Suprapubic skin (tissue), 4 donors: ENCODE measurements around the gene CHI3L1. TPM values are rescaled to one million over a fixed set of nuclear protein-coding genes. Genes with fewer than 3 reads are reported as not detected.

Experiments
- DNase-seq, 2 donors: peaks; one replicate each; pipeline ENCODE4 v3.0.0-alpha.2; 2019; ENCODE audit warnings: low spot score in 2 of 2
- H3K27ac ChIP-seq: fragments of 200-600 bp; sonication (generic); one replicate; pipeline ENCODE4 v1.5.1; 2019
- H3K27me3 ChIP-seq: fragments of 200-600 bp; sonication (generic); one replicate; pipeline ENCODE4 v1.5.1; 2019
- H3K36me3 ChIP-seq: fragments of 200-600 bp; sonication (generic); one replicate; pipeline ENCODE4 v1.5.1; 2019
- H3K4me1 ChIP-seq: fragments of 200-600 bp; sonication (generic); one replicate; pipeline ENCODE4 v1.5.1; 2019
- H3K4me3 ChIP-seq: fragments of 200-600 bp; sonication (generic); one replicate; pipeline ENCODE4 v1.5.1; 2019; ENCODE audit warnings: mild to moderate bottlenecking
- H3K9me3 ChIP-seq: fragments of 200-600 bp; sonication (generic); one replicate; pipeline ENCODE4 v1.5.1; 2019
- CTCF ChIP-seq, 2 donors: fragments of 200-600 bp in 1 of 2; fragments of 450-650 bp in 1 of 2; sonication (generic) in 1 of 2; IDR thresholded peaks; one replicate each; pipeline ENCODE4 v1.5.1; 2016 to 2019; ENCODE audit warnings: antibody characterized with exemption in 2 of 2, mild to moderate bottlenecking in 1 of 2, moderate library complexity in 1 of 2
- EP300 ChIP-seq: sonication (generic); formaldehyde crosslinking; IDR thresholded peaks from one replicate; pipeline ENCODE4 v1.6.1; 2017; ENCODE audit warnings: antibody characterized with exemption
- POLR2A ChIP-seq, 2 donors: fragments of 450-650 bp; IDR thresholded peaks; one replicate each; pipeline ENCODE4 v1.6.1; 2017; ENCODE audit warnings: antibody characterized with exemption in 2 of 2, mild to moderate bottlenecking in 2 of 2, moderate library complexity in 2 of 2
- POLR2AphosphoS5 ChIP-seq, 3 donors: sonication (generic); formaldehyde crosslinking; IDR thresholded peaks; one replicate each; pipeline ENCODE4 v1.6.1; 2017; ENCODE audit warnings: antibody characterized with exemption in 3 of 3
- WGBS: methylation state at CpG from one replicate; pipeline ENCODE4 v1.1.5; 2018; 5-methylcytosine and 5-hydroxymethylcytosine counted together
- total RNA-seq, 4 donors: library from RNA; depleted of rRNA; stranded (reverse); fragments of >200 nt; gene quantifications; one replicate each; pipeline ENCODE4 v1.1.0, GENCODE V29; 2016

CHI3L1 gene
- total RNA-seq, 4 donors from 2014 or later = 100 to 257 (median 128) TPM

GRCh38 chr1:203142684-203143408 lies 43.7 kb downstream of the CHI3L1 start:
- no peak overlapping the region for H3K27ac ChIP-seq
- TF ChIP-seq POLR2AphosphoS5 (IDR thresholded peaks at IDR 0.05) = no peak
- no peak for TF ChIP-seq POLR2A (IDR thresholded peaks at IDR 0.05)
- no peak for TF ChIP-seq CTCF (IDR thresholded peaks at IDR 0.05)
- TF ChIP-seq EP300 = no peak
- WGBS = 76% methylated on average over 5 of the region's 5 CpGs
- no peaks in the 10 kb centered on the region for H3K36me3 ChIP-seq
- no peak overlapping the region for H3K4me3 ChIP-seq
- no peaks in the 10 kb centered on the region for H3K27me3 ChIP-seq
- H3K4me1 ChIP-seq = no peaks in the 10 kb centered on the region
- H3K9me3 ChIP-seq = no peaks in the 10 kb centered on the region
- no peak for DNase-seq

DNA sequence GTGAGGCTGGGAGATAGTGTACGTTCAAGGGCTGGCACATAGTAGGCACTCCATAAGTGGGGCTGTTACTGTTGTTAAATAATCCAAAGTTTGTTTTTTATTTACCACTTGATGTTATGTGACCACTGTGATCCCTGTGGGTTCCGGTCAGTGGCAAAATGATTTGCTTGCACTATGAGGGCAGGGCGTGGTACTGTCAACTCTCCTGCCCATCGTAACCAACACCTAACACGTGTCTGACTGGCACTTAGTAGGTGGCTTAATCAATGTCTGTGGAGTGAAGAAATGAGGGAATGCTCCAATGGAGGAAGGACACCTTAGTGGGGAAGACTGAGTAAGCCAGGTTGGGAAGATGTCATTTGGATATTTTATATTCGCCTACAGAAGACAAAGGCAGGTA lies 44.4 kb downstream of the CHI3L1 start:
- Histone ChIP-seq H3K36me3 (no peaks in the 10 kb centered on the region), H3K27ac (no peak overlapping the region), H3K9me3 (no peaks in the 10 kb centered on the region), H3K4me1 (no peaks in the 10 kb centered on the region), H3K4me3 (no peak overlapping the region), H3K27me3 (no peaks in the 10 kb centered on the region)
- TF ChIP-seq POLR2AphosphoS5 (IDR thresholded peaks at IDR 0.05) (no peak), EP300 (no peak), POLR2A (IDR thresholded peaks at IDR 0.05) (no peak), CTCF (IDR thresholded peaks at IDR 0.05) (no peak)
- WGBS = 92% methylated on average over 6 of the region's 6 CpGs
- no peak for DNase-seq

DNA sequence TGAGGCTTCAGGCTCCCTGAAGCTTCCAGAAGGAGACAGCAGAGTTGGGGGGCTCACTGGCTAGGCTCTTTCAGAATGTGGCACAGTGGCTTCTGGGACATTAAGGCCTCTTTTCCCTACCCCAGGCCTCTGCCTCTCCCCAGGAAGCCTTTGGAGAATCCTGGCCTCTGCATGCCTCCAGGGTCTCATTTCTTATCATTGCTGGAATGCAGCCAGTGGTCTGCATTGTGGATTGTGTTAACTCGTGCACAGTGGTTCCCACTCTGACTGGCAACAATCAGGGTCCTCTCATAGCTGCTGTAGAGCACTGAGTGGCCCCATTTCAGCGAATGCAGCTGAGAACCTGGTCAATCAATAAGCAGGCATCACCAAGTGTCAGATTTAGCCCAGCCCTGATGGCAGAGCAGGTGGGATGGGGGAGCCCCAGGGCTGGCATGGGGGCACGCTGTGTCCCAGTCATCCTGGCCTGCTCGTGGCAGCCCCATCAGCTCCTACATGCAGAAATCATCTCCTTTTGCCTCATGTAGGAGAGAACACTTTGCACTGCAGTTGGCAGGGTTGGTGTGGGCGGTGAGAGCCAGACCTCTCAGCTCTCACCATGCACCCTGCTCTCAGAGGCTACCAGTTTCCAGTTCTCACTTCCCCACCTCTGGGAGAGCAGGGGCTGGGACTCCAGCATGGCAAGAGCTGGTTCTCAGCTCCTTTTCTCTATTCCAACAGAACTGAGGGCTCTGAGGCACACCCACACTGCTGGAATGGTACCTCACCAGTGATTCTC lies 45.6 kb downstream of the CHI3L1 start:
- H3K36me3 ChIP-seq = no peaks in the 10 kb centered on the region
- WGBS = 57% methylated on average over 2 of the region's 5 CpGs
- H3K27ac ChIP-seq = no peak overlapping the region
- H3K4me3 ChIP-seq = no peak overlapping the region
- no peaks in the 10 kb centered on the region for H3K4me1 ChIP-seq
- H3K27me3 ChIP-seq = no peaks in the 10 kb centered on the region
- no peak for DNase-seq
- TF ChIP-seq EP300 (no peak), POLR2A (IDR thresholded peaks at IDR 0.05) (no peak), CTCF (IDR thresholded peaks at IDR 0.05) (no peak), POLR2AphosphoS5 (IDR thresholded peaks at IDR 0.05) (no peak)
- H3K9me3 ChIP-seq = no peaks in the 10 kb centered on the region

GRCh38 chr1:203139976-203140475 lies 46.5 kb downstream of the CHI3L1 start:
- no peak for TF ChIP-seq POLR2A (IDR thresholded peaks at IDR 0.05)
- no peak for TF ChIP-seq EP300
- TF ChIP-seq POLR2AphosphoS5 (IDR thresholded peaks at IDR 0.05) = no peak
- no peak for TF ChIP-seq CTCF (IDR thresholded peaks at IDR 0.05)
- no peak for DNase-seq
- H3K27ac ChIP-seq = no peak overlapping the region
- no peak overlapping the region for H3K4me3 ChIP-seq
- WGBS = 81% methylated on average over 8 of the region's 8 CpGs
- no peaks in the 10 kb centered on the region for H3K4me1 ChIP-seq
- no peaks in the 10 kb centered on the region for H3K36me3 ChIP-seq
- H3K27me3 ChIP-seq = no peaks in the 10 kb centered on the region
- H3K9me3 ChIP-seq = no peaks in the 10 kb centered on the region

DNA sequence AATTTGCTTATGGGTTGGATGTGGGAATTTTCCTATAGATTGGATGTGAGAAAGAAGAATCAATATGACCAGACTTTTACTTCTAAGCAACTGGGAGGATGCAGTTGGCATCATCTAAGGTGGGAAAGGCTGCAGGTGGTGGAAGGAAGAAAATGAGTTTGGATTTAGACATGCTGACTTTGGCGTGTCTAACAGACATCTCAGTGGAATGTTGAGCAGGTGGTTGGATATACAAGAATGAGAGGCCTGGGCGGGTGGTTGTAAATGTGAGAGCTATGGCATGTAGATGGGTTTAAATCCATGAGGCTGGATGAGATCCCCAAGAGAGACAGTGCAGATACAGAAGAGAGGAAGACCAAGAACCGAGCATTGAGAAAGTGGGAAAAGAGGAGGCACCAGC lies 48.4 kb downstream of the CHI3L1 start:
- no peak overlapping the region for H3K27ac ChIP-seq
- no peak for TF ChIP-seq CTCF (IDR thresholded peaks at IDR 0.05)
- TF ChIP-seq EP300 = no peak
- no peak for TF ChIP-seq POLR2A (IDR thresholded peaks at IDR 0.05)
- TF ChIP-seq POLR2AphosphoS5 (IDR thresholded peaks at IDR 0.05) = no peak
- 85% methylated on average over 3 of the region's 3 CpGs for WGBS
- H3K27me3 ChIP-seq = no peaks in the 10 kb centered on the region
- no peaks in the 10 kb centered on the region for H3K4me1 ChIP-seq
- no peaks in the 10 kb centered on the region for H3K36me3 ChIP-seq
- H3K4me3 ChIP-seq = no peak overlapping the region
- no peak for DNase-seq
- no peaks in the 10 kb centered on the region for H3K9me3 ChIP-seq
